Stomach (tissue), 9 donors: ENCODE data around the gene PSMD13. TPM values are rescaled to one million over a fixed set of nuclear protein-coding genes. Genes with fewer than 3 reads are reported as not detected.

Experiments
- DNase-seq, 2 donors: peaks; one replicate each; pipeline versions ENCODE4 v3.0.0 to v3.0.0-alpha.2; 2013 to 2019
- H3K27ac ChIP-seq, 5 donors: fragments of 200-600 bp in 4 of 5; sonication (generic) in 4 of 5; one replicate each; pipeline ENCODE4 v1.5.1; 2013 to 2019; ENCODE audit warnings: mild to moderate bottlenecking in 1 of 5, moderate library complexity in 1 of 5
- H3K27me3 ChIP-seq, 3 donors: fragments of 200-600 bp; sonication (generic); one replicate each; pipeline ENCODE4 v1.5.1; 2017 to 2019; ENCODE audit warnings: mixed run types in 1 of 3
- H3K36me3 ChIP-seq, 4 donors: fragments of 200-600 bp; sonication (generic); 1 replicate in 3 of 4; 2 replicates in 1 of 4; pipeline ENCODE4 v1.5.1; 2016 to 2019
- H3K4me1 ChIP-seq, 4 donors: fragments of 200-600 bp; sonication (generic); one replicate each; pipeline ENCODE4 v1.5.1; 2016 to 2019
- H3K4me3 ChIP-seq, 4 donors: fragments of 200-600 bp; sonication (generic) in 3 of 4; one replicate each; pipeline ENCODE4 v1.5.1; 2016 to 2019; ENCODE audit warnings: mild to moderate bottlenecking in 1 of 4
- H3K9me3 ChIP-seq, 4 donors: fragments of 200-600 bp; sonication (generic); one replicate each; pipeline ENCODE4 v1.5.1; 2016 to 2019
- EP300 ChIP-seq: sonication (generic); formaldehyde crosslinking; IDR thresholded peaks from one replicate; pipeline ENCODE4 v1.6.1; 2017; ENCODE audit warnings: antibody characterized with exemption
- POLR2A ChIP-seq, 4 donors: fragments of 450-650 bp; IDR thresholded peaks; one replicate each; pipeline ENCODE4 v1.6.1; 2016; ENCODE audit warnings: antibody characterized with exemption in 4 of 4, control low read depth in 2 of 4, mild to moderate bottlenecking in 1 of 4, moderate library complexity in 1 of 4
- POLR2AphosphoS5 ChIP-seq, 3 donors: sonication (generic); formaldehyde crosslinking; IDR thresholded peaks; one replicate each; pipeline ENCODE4 v1.6.1; 2016; ENCODE audit warnings: antibody characterized with exemption in 3 of 3
- WGBS, 5 donors: extraction: QIAGEN DNeasy Blood & Tissue Kit in 3 of 5; methylation state at CpG; one replicate each; pipeline versions ENCODE4 v1.1.5 to v1.1.7; 2013 to 2018; 5-methylcytosine and 5-hydroxymethylcytosine counted together
- intact Hi-C: fragments of 100-400 bp; cut with DNase I; formaldehyde crosslinking; loops from one replicate; pipeline ENCODE4 v1.15.1; 2023; ENCODE audit warnings: low total_unique reads
- polyA plus RNA-seq, 3 donors: library from polyadenylated mRNA; stranded (reverse); fragments of 200-250 nt; gene quantifications; one replicate each; pipeline ENCODE4 v1.2.3, GENCODE V29; 2013
- total RNA-seq, 5 donors: library from RNA; depleted of rRNA; stranded (reverse); fragments of >200 nt; gene quantifications; one replicate each; pipeline versions ENCODE4 v1.1.0 to v1.2.3, GENCODE V29; 2014 to 2016
- TF ChIP-seq, protein P1 (sequence below), 7 experiments: fragments of 450-650 bp in 4 of 7; fragments of 200-600 bp in 3 of 7; sonication (generic) in 3 of 7; IDR thresholded peaks; one replicate each; pipeline ENCODE4 v1.5.1; 2016 to 2019; ENCODE audit warnings: antibody characterized with exemption in 7 of 7, control low read depth in 2 of 7, mild to moderate bottlenecking in 1 of 7
- donor health status: healthy with polysubstance abuse.
- donor health status: Bipolar disorder and iron deficiency.
- donor health status: healthy.

Gene PSMD13
- total and polyA plus RNA-seq, 8 donors, result 36.2 to 132 (median 111) TPM

DNA sequence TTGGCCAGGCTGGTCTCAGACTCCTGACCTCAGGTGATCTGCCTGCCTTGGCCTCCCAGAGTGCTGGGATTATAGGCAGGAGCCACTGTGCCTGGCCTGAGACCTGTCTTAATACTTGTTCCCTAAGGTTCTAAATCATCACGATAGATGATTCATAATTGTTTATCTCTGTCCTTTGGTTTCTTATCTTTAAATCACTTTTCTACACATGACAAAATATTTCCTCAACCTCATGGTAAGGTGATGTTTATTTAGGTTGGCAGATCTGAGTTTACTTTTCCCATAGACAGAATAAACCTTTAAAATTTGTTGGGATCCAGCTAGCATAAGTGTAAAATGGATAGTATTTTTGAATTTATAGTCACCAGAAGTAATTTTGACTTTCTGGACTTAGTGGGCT, 3.5 kb downstream of the PSMD13 start:
- Histone ChIP-seq H3K27me3 (no peaks in the 10 kb centered on the region), H3K4me1 (peaks cover 18 to 41% (median 25%) of the 10 kb centered on the region in 4 donors), H3K4me3 (no peak overlapping the region), H3K27ac (no peak overlapping the region), H3K36me3 (peaks cover 16 to 65% (median 59%) of the 10 kb centered on the region in 4 donors), H3K9me3 (no peaks in the 10 kb centered on the region)
- DNase-seq, result no peak
- TF ChIP-seq POLR2A (IDR thresholded peaks at IDR 0.05) (no peak), POLR2AphosphoS5 (IDR thresholded peaks at IDR 0.05) (no peak), EP300 (no peak)
- TF ChIP-seq, protein P1, sequence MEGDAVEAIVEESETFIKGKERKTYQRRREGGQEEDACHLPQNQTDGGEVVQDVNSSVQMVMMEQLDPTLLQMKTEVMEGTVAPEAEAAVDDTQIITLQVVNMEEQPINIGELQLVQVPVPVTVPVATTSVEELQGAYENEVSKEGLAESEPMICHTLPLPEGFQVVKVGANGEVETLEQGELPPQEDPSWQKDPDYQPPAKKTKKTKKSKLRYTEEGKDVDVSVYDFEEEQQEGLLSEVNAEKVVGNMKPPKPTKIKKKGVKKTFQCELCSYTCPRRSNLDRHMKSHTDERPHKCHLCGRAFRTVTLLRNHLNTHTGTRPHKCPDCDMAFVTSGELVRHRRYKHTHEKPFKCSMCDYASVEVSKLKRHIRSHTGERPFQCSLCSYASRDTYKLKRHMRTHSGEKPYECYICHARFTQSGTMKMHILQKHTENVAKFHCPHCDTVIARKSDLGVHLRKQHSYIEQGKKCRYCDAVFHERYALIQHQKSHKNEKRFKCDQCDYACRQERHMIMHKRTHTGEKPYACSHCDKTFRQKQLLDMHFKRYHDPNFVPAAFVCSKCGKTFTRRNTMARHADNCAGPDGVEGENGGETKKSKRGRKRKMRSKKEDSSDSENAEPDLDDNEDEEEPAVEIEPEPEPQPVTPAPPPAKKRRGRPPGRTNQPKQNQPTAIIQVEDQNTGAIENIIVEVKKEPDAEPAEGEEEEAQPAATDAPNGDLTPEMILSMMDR (IDR thresholded peaks at IDR 0.05), result no peak
- intact Hi-C loops, result no loop called here
- 26 to 56% (median 39%) methylated on average over 1 of the region's 1 CpG for WGBS, 5 donors

DNA sequence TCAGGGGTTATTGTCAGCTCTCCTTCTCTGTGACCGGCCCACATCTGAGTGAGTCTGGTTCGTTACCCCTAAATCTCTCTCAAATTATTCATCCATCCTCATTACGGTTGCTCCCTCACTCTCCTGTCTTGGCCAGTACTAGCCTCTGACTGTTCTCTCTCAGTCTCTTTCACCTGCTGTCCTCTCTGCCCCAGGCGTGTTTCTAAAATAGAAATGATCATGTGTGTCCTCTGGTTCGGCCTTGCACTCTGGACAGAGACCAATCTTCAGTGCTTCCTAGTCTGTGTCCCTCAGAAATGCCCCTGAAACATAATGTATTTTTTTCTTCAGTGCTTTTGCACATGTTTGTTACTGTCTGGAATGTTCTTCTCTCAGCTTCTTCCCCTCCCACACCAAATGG, 4.9 kb downstream of the PSMD13 start:
- no peaks in the 10 kb centered on the region for H3K9me3 ChIP-seq
- H3K4me1 ChIP-seq, result peaks cover 14 to 35% (median 20%) of the 10 kb centered on the region in 4 donors
- H3K4me3 ChIP-seq, result no peak overlapping the region
- peaks cover 29 to 78% (median 72%) of the 10 kb centered on the region in 4 donors for H3K36me3 ChIP-seq
- TF ChIP-seq, protein P1 (IDR thresholded peaks at IDR 0.05), result no peak
- no peak for TF ChIP-seq POLR2AphosphoS5 (IDR thresholded peaks at IDR 0.05)
- no peak for TF ChIP-seq POLR2A (IDR thresholded peaks at IDR 0.05)
- TF ChIP-seq EP300, result no peak
- H3K27ac ChIP-seq, result no peak overlapping the region
- no peaks in the 10 kb centered on the region for H3K27me3 ChIP-seq
- intact Hi-C loops, result no loop called here
- DNase-seq, result no peak
- 93 to 97% (median 95%) methylated on average over 5 of the region's 5 CpGs for WGBS, 5 donors

DNA sequence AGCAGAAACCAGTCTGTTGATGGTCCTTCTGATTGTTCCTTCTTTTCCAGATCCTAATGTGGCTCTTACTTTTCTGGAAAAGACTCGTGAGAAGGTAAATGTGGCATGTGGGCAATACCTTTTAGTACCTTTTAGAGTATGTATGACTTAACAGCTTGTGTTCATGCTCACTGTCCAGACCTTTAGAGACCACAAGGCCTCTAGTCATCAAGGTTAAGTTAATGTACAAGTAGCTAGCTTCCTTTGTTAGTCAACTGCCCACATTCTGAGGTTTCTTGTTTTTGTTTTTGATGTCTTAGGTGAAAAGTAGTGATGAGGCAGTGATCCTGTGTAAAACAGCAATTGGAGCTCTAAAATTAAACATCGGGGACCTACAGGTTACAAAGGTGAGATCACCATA, 7.6 kb downstream of the PSMD13 start:
- TF ChIP-seq, protein P1 (IDR thresholded peaks at IDR 0.05), result no peak
- TF ChIP-seq EP300 (no peak), POLR2AphosphoS5 (IDR thresholded peaks at IDR 0.05) (no peak), POLR2A (IDR thresholded peaks at IDR 0.05) (no peak)
- Histone ChIP-seq H3K27me3 (no peaks in the 10 kb centered on the region), H3K4me1 (peaks cover 0 to 12% (median under 1%) of the 10 kb centered on the region in 4 donors), H3K9me3 (no peaks in the 10 kb centered on the region), H3K27ac (no peak overlapping the region), H3K4me3 (no peak overlapping the region), H3K36me3 (peaks cover 56 to 98% (median 94%) of the 10 kb centered on the region in 4 donors)
- no peak for DNase-seq
- 86 to 96% (median 88%) methylated on average over 2 of the region's 2 CpGs for WGBS, 5 donors
- intact Hi-C loops, result no loop called here

DNA sequence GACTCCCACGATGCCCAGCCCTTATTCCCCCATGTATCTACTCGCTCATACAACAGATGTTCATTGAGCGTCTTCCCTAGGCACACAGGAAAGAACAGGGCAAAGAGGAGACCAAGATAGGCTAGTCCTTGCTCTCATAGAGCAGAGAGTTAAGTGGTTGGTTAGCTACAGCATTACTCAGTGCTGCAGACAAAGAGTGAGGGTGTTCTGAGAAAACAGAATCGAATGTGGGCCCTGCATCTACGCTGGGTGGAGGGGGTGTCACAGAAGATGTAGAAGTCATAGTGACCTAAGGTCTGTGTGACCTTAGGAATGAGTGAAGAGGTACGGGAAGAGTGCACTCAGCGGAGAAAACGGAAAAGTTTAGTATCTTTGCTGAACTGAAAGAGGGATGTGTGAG, 12.3 kb downstream of the PSMD13 start:
- Histone ChIP-seq H3K27me3 (no peaks in the 10 kb centered on the region), H3K4me1 (peaks cover 0 to 6% (median 0%) of the 10 kb centered on the region in 4 donors), H3K9me3 (no peaks in the 10 kb centered on the region), H3K36me3 (peaks cover 63 to 99% (median 98%) of the 10 kb centered on the region in 4 donors), H3K4me3 (no peak overlapping the region), H3K27ac (no peak overlapping the region)
- TF ChIP-seq, protein P1 (IDR thresholded peaks at IDR 0.05), result no peak
- TF ChIP-seq POLR2A (IDR thresholded peaks at IDR 0.05) (no peak), EP300 (no peak), POLR2AphosphoS5 (IDR thresholded peaks at IDR 0.05) (no peak)
- 75 to 89% (median 79%) methylated on average over 8 of the region's 8 CpGs for WGBS, 5 donors
- intact Hi-C loops, result no loop called here
- no peak for DNase-seq
